ENCODE results near the gene NCKAP5.

NCKAP5 gene

DNA sequence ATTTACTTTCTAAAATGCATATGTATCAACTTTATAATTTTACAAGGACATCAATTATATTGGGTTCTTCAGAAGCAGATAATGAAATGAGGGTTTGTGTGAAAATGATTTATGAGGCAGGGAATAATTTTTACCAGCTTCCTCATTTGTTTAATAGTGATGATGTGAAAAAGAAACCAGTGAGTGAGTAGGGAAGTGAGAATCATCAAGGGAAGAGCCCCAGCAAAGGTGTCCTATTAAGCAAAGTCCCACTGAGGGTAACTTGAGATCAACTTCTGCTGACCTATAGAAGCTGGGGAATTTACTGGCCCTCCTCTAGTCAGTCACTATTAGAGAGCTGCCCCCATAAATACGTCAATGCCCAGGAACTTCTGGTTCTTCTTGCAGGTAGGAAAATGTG, 631.5 kb downstream of the NCKAP5 start:
- no peak for DNase-seq (ENCODE audit: low read depth, low spot score)
- ChIA-PET CTCF (interaction anchor here (1.7 kb wide), 1 partner anchor 8 kb away, joined by 3 read pairs; no protein-coding TSS in a partner anchor), POLR2A (no interaction called here)
- H3K4me3 ChIP-seq (ENCODE audit: low read depth, low read length): no peak overlapping the region
- TF ChIP-seq, protein P1, sequence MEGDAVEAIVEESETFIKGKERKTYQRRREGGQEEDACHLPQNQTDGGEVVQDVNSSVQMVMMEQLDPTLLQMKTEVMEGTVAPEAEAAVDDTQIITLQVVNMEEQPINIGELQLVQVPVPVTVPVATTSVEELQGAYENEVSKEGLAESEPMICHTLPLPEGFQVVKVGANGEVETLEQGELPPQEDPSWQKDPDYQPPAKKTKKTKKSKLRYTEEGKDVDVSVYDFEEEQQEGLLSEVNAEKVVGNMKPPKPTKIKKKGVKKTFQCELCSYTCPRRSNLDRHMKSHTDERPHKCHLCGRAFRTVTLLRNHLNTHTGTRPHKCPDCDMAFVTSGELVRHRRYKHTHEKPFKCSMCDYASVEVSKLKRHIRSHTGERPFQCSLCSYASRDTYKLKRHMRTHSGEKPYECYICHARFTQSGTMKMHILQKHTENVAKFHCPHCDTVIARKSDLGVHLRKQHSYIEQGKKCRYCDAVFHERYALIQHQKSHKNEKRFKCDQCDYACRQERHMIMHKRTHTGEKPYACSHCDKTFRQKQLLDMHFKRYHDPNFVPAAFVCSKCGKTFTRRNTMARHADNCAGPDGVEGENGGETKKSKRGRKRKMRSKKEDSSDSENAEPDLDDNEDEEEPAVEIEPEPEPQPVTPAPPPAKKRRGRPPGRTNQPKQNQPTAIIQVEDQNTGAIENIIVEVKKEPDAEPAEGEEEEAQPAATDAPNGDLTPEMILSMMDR (IDR thresholded peaks at IDR 0.05; ENCODE audit: insufficient read depth, low read length, missing control alignments): no peak

DNA sequence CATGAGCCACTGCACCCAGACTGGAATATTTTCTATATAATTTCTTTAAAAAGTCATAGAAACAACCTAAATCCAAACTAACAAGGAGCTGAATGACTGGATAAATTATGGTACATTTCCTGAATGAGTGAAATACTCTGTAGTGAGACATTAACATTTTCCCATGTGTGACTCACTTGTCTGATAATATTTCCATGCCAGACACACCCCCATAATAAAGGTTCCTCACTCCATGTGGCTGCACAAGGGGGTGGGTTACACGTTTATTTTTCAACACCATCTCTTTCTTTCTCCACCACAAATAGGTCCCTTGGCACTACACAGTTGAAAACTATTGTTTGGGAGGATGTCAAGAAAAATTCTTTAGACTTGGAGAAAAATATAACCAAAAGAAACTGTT, 632.0 kb downstream of the NCKAP5 start:
- TF ChIP-seq, protein P1 (IDR thresholded peaks at IDR 0.05; ENCODE audit: insufficient read depth, low read length, missing control alignments): no peak
- ChIA-PET CTCF (interaction anchor here (1.7 kb wide), 1 partner anchor 7 kb away, joined by 3 read pairs; no protein-coding TSS in a partner anchor), POLR2A (no interaction called here)
- DNase-seq (ENCODE audit: low read depth, low spot score): no peak
- H3K4me3 ChIP-seq (ENCODE audit: low read depth, low read length): no peak overlapping the region

DNA sequence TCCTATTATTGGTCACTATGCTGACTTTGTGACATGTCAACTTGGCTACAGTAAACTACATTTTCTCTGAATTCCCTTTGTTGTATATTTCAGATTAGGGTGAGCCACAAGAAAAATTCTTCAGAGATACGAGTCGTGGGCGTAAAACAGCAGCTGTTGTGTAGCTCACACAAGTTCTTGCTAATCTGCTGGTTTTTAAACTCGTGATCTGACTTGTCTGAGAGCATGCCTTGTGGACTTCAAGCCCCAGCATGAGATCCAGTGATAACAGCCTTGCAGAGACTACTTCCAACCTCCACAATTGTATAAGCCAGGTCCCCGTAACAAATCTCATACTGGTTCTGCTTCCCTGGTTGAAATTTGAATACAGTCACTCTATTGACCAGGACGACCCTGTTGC, 638.5 kb downstream of the NCKAP5 start:
- TF ChIP-seq, protein P1 (IDR thresholded peaks at IDR 0.05; ENCODE audit: insufficient read depth, low read length, missing control alignments): no peak
- no peak overlapping the region for H3K4me3 ChIP-seq (ENCODE audit: low read depth, low read length)
- no peak for DNase-seq (ENCODE audit: low read depth, low spot score)
- POLR2A ChIA-PET: no interaction called here
- CTCF ChIA-PET: no interaction called here

DNA sequence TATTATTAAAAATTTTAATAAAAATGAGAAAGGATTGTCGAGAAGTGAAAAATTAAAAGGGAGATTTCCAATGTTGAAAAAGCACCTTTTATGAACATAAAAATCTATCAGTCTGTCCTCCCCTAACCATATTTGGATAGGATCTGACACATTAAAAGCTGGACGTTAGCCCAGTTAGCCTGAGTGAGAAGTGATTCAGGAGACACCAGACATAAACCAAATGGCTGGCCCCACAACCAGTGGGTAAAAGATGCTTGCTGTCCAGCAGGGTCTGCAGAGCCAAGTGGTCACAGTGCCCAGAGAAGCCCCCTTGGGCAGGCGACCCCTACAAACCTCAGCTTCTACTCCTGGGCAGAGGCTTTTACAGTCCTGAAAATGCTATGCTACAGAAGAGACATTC, 644.5 kb downstream of the NCKAP5 start:
- ChIA-PET POLR2A (interaction anchor here (0.6 to 1.0 kb wide), 2 partner anchors 11 to 26 kb away, joined by 3 read pairs; no protein-coding TSS in a partner anchor), CTCF (no interaction called here)
- no peak overlapping the region for H3K4me3 ChIP-seq (ENCODE audit: low read depth, low read length)

DNA sequence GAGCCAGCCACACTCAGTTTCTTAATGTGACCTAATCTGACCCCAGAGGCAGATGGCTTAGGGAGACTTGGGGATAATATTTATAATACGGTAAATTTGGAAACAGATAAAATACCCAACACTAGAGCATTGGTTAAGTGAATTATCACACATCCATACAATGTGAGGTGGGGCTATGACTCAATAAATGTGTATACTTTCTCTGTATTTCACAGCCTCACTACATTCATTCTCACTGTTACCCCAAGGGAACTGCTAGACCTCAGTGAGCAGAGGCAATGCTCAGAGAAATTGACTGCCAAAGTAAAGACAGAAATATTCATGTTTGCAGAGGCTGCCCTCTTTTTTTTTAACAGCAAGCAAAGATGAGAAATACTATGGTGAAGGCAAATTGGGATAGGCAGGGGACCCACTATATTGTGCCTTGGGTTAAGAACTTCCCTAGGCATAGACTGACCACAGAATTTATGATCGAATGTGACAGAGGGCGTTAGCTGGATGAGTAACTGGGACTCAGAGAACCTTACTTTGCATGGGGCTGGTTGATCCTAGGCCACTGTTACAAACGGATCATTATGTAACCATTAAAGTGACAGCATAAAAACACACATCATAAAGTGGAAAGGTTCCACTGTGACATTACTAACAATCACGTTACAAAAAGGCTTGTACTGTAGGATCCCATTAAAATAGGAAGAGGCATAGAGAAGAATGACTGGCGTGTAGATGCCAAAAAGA, 652.3 kb downstream of the NCKAP5 start:
- no peak overlapping the region for H3K4me3 ChIP-seq (ENCODE audit: low read depth, low read length)
- ChIA-PET CTCF (interaction anchor here (1.9 kb wide), 1 partner anchor 254 kb away, joined by 4 read pairs; no protein-coding TSS in a partner anchor), POLR2A (no interaction called here)
- TF ChIP-seq, protein P1 (IDR thresholded peaks at IDR 0.05; ENCODE audit: insufficient read depth, low read length, missing control alignments): no peak
- no peak for DNase-seq (ENCODE audit: low read depth, low spot score)

More for the DNA sequence above, 644.5 kb downstream of the NCKAP5 start:
- DNase-seq (ENCODE audit: low read depth, low spot score): peak; percentile 46
- TF ChIP-seq, protein P1 (IDR thresholded peaks at IDR 0.05; ENCODE audit: insufficient read depth, low read length, missing control alignments): no peak

Measured in AG04449 (cell line).